Neural cell (in vitro differentiated cells): Measurements from ENCODE around the gene CHD1. TPM values are rescaled to one million over a fixed set of nuclear protein-coding genes. Genes with fewer than 3 reads are reported as not detected.

ENCODE experiments used
- H2AFZ ChIP-seq: fragments of 200-600, 300-800 bp; sonication (generic), shearing (Covaris generic); 2 replicates; pipeline ENCODE4 v1.6.0; 2014; ENCODE audit warnings: low read depth, mild to moderate bottlenecking, antibody characterized with exemption, low read length, moderate library complexity
- H3F3A ChIP-seq: fragments of 200-600 bp; shearing (Covaris generic); 2 replicates; pipeline ENCODE4 v1.6.1; 2016; ENCODE audit warnings: mild to moderate bottlenecking, moderate library complexity, mixed read lengths, antibody characterized with exemption, low read length; ENCODE audit not compliant: insufficient read depth, poor library complexity, severe bottlenecking
- H3K27ac ChIP-seq: fragments of 200-600, 300-800 bp; sonication (generic), shearing (Covaris generic); 2 replicates; pipeline ENCODE4 v1.5.1; 2014; ENCODE audit warnings: mild to moderate bottlenecking, low read length, moderate library complexity
- H3K27me3 ChIP-seq: fragments of 300-800, 200-600 bp; sonication (generic), shearing (Covaris generic); 2 replicates; pipeline ENCODE4 v1.6.0; 2014; ENCODE audit warnings: mild to moderate bottlenecking, low read depth, low read length, moderate library complexity; ENCODE audit not compliant: insufficient read depth
- H3K36me3 ChIP-seq: fragments of 300-800, 200-600 bp; sonication (generic), shearing (Covaris generic); 2 replicates; pipeline ENCODE4 v1.5.1; 2014; ENCODE audit warnings: mild to moderate bottlenecking, antibody characterized with exemption, low read length, moderate library complexity; ENCODE audit not compliant: insufficient read depth
- H3K4me2 ChIP-seq: fragments of 300-800, 200-600 bp; sonication (generic), shearing (Covaris generic); 2 replicates; pipeline ENCODE4 v1.6.0; 2014; ENCODE audit warnings: mild to moderate bottlenecking, low read length
- H3K4me3 ChIP-seq: fragments of 300-800, 200-600 bp; sonication (generic), shearing (Covaris generic); 2 replicates; pipeline ENCODE4 v1.5.1; 2014; ENCODE audit warnings: mild to moderate bottlenecking, low read length, moderate library complexity
- H3K79me2 ChIP-seq: fragments of 200-600 bp; shearing (Covaris generic); replicated peaks from 2 replicates; pipeline ENCODE4 v1.6.0; 2014; ENCODE audit warnings: mild to moderate bottlenecking, low read length, moderate library complexity; ENCODE audit not compliant: insufficient read depth
- H3K9ac ChIP-seq: fragments of 300-800, 200-600 bp; sonication (generic), shearing (Covaris generic); 2 replicates; pipeline ENCODE4 v1.6.1; 2016; ENCODE audit warnings: mild to moderate bottlenecking, low read length, mixed read lengths
- H3K9me2 ChIP-seq: fragments of 200-600 bp; shearing (Covaris generic); 2 replicates; pipeline ENCODE4 v1.6.1; 2016; ENCODE audit warnings: mild to moderate bottlenecking, low read length, mixed read lengths; ENCODE audit not compliant: insufficient read depth
- H3K9me3 ChIP-seq: fragments of 200-600, 300-800 bp; sonication (generic), shearing (Covaris generic); 2 replicates; pipeline ENCODE4 v1.6.1; 2016; ENCODE audit warnings: mild to moderate bottlenecking, mixed run types, low read length, moderate library complexity, mixed read lengths
- H4K20me1 ChIP-seq: fragments of 200-600 bp; shearing (Covaris generic); 2 replicates; pipeline ENCODE4 v1.6.1; 2016; ENCODE audit warnings: mild to moderate bottlenecking, mixed run types; ENCODE audit not compliant: insufficient read depth
- CTCF ChIP-seq: fragments of 450-650 bp; IDR thresholded peaks from 2 replicates; pipeline ENCODE4 v1.5.1; 2014; ENCODE audit warnings: antibody characterized with exemption, mild to moderate bottlenecking, moderate library complexity; ENCODE audit not compliant: poor library complexity, severe bottlenecking
- EP300 ChIP-seq: fragments of 450-650 bp; conservative IDR thresholded peaks from 2 replicates; pipeline ENCODE4 v1.6.1; 2014; ENCODE audit warnings: antibody characterized with exemption, mild to moderate bottlenecking, moderate library complexity; ENCODE audit not compliant: poor library complexity, severe bottlenecking
- EZH2 ChIP-seq: fragments of 200-600, 300-800 bp; shearing (Covaris generic), sonication (generic); IDR thresholded peaks from 2 replicates; pipeline ENCODE4 v1.6.1; 2014; ENCODE audit warnings: antibody characterized with exemption, low read length, borderline replicate concordance, mild to moderate bottlenecking; ENCODE audit not compliant: insufficient read depth, poor library complexity, severe bottlenecking
- MXI1 ChIP-seq: fragments of 450-650 bp; conservative IDR thresholded peaks from 2 replicates; pipeline ENCODE4 v1.6.1; 2014; ENCODE audit warnings: antibody characterized with exemption, mild to moderate bottlenecking; ENCODE audit not compliant: poor library complexity, severe bottlenecking
- POLR2AphosphoS5 ChIP-seq: IDR thresholded peaks from 2 replicates; pipeline ENCODE4 v1.6.1; 2012
- RAD21 ChIP-seq: fragments of 450-650 bp; conservative IDR thresholded peaks from 2 replicates; pipeline ENCODE4 v1.6.1; 2014; ENCODE audit warnings: antibody characterized with exemption, mild to moderate bottlenecking, moderate library complexity
- REST ChIP-seq: IDR thresholded peaks from 2 replicates; pipeline ENCODE4 v1.6.1; 2012; ENCODE audit warnings: borderline replicate concordance
- SMC3 ChIP-seq: fragments of 450-650 bp; conservative IDR thresholded peaks from 2 replicates; pipeline ENCODE4 v1.6.1; 2014; ENCODE audit warnings: antibody characterized with exemption, mild to moderate bottlenecking, moderate library complexity; ENCODE audit not compliant: poor library complexity
- TAF1 ChIP-seq: IDR thresholded peaks from 2 replicates; pipeline ENCODE4 v1.6.1; 2012; ENCODE audit warnings: low read depth
- polyA plus RNA-seq: library from polyadenylated mRNA; depleted of rRNA; stranded (reverse); fragments of >200 nt; gene quantifications from 2 replicates; pipeline ENCODE4 v1.2.3, GENCODE V29; 2014

Gene CHD1
- polyA plus RNA-seq, 1 donor from 2014 or later, result 64.5 TPM

DNA sequence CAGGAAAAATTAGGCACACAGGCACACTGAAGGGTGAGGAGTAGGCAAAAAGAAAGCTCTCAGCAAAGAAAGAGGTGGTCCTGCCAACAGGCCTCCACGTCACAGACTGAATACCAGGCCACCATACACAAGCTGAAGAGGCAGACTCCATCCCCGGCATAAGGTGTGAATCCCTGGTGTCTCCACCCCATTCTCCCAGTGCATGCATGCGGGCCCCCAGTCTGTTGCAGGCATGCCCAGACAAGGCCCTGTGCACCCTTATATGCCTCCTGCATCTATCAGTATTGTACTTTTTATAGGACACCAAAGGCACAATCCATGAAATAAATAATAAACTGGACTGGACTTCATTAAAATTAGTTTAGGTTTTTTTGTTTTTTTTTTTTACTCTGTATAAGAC, 82.3 kb downstream of the CHD1 start:
- no peaks in the 10 kb centered on the region for H3K9me3 ChIP-seq
- no peak overlapping the region for H2AFZ ChIP-seq
- H3F3A ChIP-seq, result no peaks in the 10 kb centered on the region
- no peak overlapping the region for H3K4me2 ChIP-seq
- no peak overlapping the region for H3K4me3 ChIP-seq
- H3K27me3 ChIP-seq, result no peaks in the 10 kb centered on the region
- TF ChIP-seq EZH2 (no peak), POLR2AphosphoS5 (no peak), MXI1 (no peak), SMC3 (no peak), TAF1 (no peak), CTCF (no peak), RAD21 (no peak), REST (no peak), EP300 (no peak)
- H3K9ac ChIP-seq, result no peak overlapping the region
- H3K36me3 ChIP-seq, result no peaks in the 10 kb centered on the region
- no peak overlapping the region for H3K27ac ChIP-seq
- no peaks in the 10 kb centered on the region for H3K9me2 ChIP-seq
- H4K20me1 ChIP-seq, result no peaks in the 10 kb centered on the region
- H3K79me2 ChIP-seq, result no peaks in the 10 kb centered on the region

DNA sequence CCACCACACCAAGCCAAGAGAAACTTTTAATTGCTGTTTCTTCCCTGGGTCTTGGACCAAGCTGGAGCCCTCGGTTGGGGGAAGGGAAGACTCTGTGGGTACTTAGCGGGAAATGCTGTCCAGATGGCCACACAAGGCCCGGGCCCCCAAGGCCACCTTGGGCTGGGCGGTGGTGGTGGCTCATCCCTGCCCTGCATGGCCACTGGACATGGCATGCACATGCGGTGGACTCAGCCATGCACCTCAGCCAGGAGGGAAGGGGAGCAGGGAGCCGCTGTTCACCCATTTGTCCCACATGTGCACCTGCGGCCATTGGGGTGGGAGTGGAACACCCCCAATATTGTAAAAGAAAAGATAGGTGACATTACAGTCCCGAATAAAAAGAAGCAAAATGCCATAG, 82.9 kb downstream of the CHD1 start:
- no peaks in the 10 kb centered on the region for H3K9me2 ChIP-seq
- no peak overlapping the region for H2AFZ ChIP-seq
- H3K9ac ChIP-seq, result no peak overlapping the region
- no peaks in the 10 kb centered on the region for H3K9me3 ChIP-seq
- no peaks in the 10 kb centered on the region for H3K36me3 ChIP-seq
- no peaks in the 10 kb centered on the region for H3F3A ChIP-seq
- no peak overlapping the region for H3K4me3 ChIP-seq
- no peaks in the 10 kb centered on the region for H3K79me2 ChIP-seq
- TF ChIP-seq REST (no peak), EP300 (no peak), SMC3 (no peak), POLR2AphosphoS5 (no peak), EZH2 (no peak), RAD21 (no peak), MXI1 (no peak), TAF1 (no peak), CTCF (no peak)
- no peaks in the 10 kb centered on the region for H3K27me3 ChIP-seq
- no peaks in the 10 kb centered on the region for H4K20me1 ChIP-seq
- H3K27ac ChIP-seq, result no peak overlapping the region
- no peak overlapping the region for H3K4me2 ChIP-seq
